Hepatocyte (in vitro differentiated cells): ENCODE results near the gene CDC20.

Experiments used
- EZH2 ChIP-seq: fragments of 200-600 bp; sonication (generic); IDR thresholded peaks from 2 replicates; pipeline ENCODE4 v1.6.1; 2016; ENCODE audit warnings: antibody characterized with exemption, mild to moderate bottlenecking, borderline replicate concordance
- EZH2phosphoT487 ChIP-seq: fragments of 200-600 bp; sonication (generic); IDR thresholded peaks from one replicate; pipeline ENCODE4 v1.6.1; 2018; ENCODE audit warnings: antibody characterized with exemption, mild to moderate bottlenecking, low read depth, moderate library complexity; ENCODE audit not compliant: unreplicated experiment, severe bottlenecking
- TF ChIP-seq, protein P1 (sequence below): fragments of 200-600 bp; sonication (generic); IDR thresholded peaks from 2 replicates; pipeline ENCODE4 v1.5.1; 2016; ENCODE audit warnings: antibody characterized with exemption, mild to moderate bottlenecking; ENCODE audit not compliant: poor library complexity

DNA sequence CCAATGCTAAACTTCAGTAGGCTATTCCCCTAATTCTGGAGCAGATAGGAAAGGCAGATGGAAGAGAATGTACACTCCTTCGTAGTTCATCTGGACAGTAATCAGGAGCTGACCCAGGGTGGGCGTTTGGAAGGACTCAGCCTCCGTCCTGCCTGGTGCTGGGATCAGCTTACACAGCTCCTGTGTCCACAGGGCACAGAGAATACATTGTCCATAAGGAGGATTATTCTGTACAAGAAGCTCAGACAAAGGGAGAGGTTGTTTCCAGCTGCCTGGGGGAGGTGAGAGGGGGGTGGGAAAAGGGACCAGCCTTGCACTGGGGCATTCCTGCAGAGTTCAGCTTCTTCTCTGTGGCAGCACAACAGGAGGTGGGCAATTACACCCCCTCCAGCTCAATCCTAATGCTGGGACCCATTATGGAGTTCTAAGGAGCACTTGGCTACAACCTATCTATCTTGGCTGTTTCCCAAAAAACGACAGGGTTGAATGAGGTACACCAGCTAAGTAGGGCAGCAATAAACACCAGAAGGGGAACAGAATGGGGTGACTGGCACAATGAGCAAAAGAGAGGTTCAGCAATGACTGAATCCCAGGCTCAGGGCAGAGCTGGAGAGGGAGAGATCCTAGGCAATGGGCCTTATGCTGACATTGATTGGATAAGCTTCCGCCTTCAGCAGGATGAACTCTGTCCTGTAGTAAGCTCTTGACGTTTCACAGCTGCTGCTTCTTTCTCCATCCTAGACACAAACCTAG is 23.4 kb downstream of the CDC20 start:
- TF ChIP-seq EZH2phosphoT487 (no peak), EZH2 (no peak)
- TF ChIP-seq, protein P1, sequence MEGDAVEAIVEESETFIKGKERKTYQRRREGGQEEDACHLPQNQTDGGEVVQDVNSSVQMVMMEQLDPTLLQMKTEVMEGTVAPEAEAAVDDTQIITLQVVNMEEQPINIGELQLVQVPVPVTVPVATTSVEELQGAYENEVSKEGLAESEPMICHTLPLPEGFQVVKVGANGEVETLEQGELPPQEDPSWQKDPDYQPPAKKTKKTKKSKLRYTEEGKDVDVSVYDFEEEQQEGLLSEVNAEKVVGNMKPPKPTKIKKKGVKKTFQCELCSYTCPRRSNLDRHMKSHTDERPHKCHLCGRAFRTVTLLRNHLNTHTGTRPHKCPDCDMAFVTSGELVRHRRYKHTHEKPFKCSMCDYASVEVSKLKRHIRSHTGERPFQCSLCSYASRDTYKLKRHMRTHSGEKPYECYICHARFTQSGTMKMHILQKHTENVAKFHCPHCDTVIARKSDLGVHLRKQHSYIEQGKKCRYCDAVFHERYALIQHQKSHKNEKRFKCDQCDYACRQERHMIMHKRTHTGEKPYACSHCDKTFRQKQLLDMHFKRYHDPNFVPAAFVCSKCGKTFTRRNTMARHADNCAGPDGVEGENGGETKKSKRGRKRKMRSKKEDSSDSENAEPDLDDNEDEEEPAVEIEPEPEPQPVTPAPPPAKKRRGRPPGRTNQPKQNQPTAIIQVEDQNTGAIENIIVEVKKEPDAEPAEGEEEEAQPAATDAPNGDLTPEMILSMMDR = no peak
